SK-N-SH (cell line): ENCODE measurements around the gene THEM4. TPM values are rescaled to one million over a fixed set of nuclear protein-coding genes. Genes with fewer than 3 reads are reported as not detected.

Source experiments
- CTCF ChIA-PET: fragments of 300-600, 350-600 bp; formaldehyde crosslinking; extraction: SDS; loops from one replicate; lab custom pipeline; 2021; lab: Yijun Ruan, JAX
- POLR2A ChIA-PET: fragments of 350-600 bp; sonication (Branson Sonifier 250); formaldehyde crosslinking; extraction: SDS; loops from one replicate; lab custom pipeline; 2020; ENCODE audit warnings: antibody characterized with exemption, inconsistent platforms; lab: Yijun Ruan, JAX
- DNase-seq: peaks from one replicate; pipeline ENCODE4 v3.0.0; 2012
- H2AFZ ChIP-seq: fragments of 200-600 bp; sonication (generic); 2 replicates; pipeline ENCODE4 v1.8.1; 2016; ENCODE audit warnings: antibody characterized with exemption, mild to moderate bottlenecking, low read depth
- H3F3A ChIP-seq: fragments of 200-600 bp; sonication (generic); replicated peaks from 2 replicates; pipeline ENCODE3; 2016; ENCODE audit warnings: antibody characterized with exemption, mild to moderate bottlenecking; ENCODE audit not compliant: insufficient read depth
- H3K27ac ChIP-seq, 2 experiments: fragments of 200-500 bp in 1 of 2; fragments of 200-600 bp in 1 of 2; sonication (Bioruptor generic) in 1 of 2; sonication (generic), shearing (Covaris generic) in 1 of 2; 2 replicates each; pipeline versions ENCODE4 v1.5.1 to v1.6.1; 2014 to 2016; ENCODE audit warnings: low read depth in 2 of 2, inconsistent platforms in 1 of 2, low read length in 1 of 2, mild to moderate bottlenecking in 1 of 2, mixed read lengths in 1 of 2
- H3K27me3 ChIP-seq: fragments of 200-600 bp; sonication (generic), shearing (Covaris generic); 2 replicates; pipeline ENCODE4 v1.6.1; 2016; ENCODE audit warnings: mixed run types; ENCODE audit not compliant: insufficient read depth
- H3K36me3 ChIP-seq, 2 experiments: fragments of 200-500 bp in 1 of 2; fragments of 200-600 bp in 1 of 2; sonication (Bioruptor generic) in 1 of 2; sonication (generic) in 1 of 2; replicated peaks in 1 of 2; 2 replicates each; pipeline versions ENCODE3 to v1.5.1; 2014 to 2016; ENCODE audit warnings: low read length in 1 of 2, mild to moderate bottlenecking in 1 of 2; ENCODE audit not compliant: insufficient read depth in 2 of 2, control insufficient read depth in 1 of 2
- H3K4me1 ChIP-seq, 2 experiments: fragments of 200-500 bp in 1 of 2; fragments of 200-600 bp in 1 of 2; sonication (Bioruptor generic) in 1 of 2; sonication (generic), shearing (Covaris generic) in 1 of 2; 2 replicates each; pipeline versions ENCODE4 v1.5.1 to v1.6.1; 2014 to 2016; ENCODE audit warnings: low read depth in 1 of 2, low read length in 1 of 2, mixed run types in 1 of 2; ENCODE audit not compliant: insufficient read depth in 2 of 2, control insufficient read depth in 1 of 2
- H3K4me2 ChIP-seq: fragments of 200-600 bp; sonication (generic), shearing (Covaris generic); 2 replicates; pipeline ENCODE4 v1.6.1; 2017; ENCODE audit warnings: mixed run types
- H3K4me3 ChIP-seq, 2 experiments: fragments of 200-500 bp in 1 of 2; fragments of 200-600 bp in 1 of 2; sonication (Bioruptor generic) in 1 of 2; sonication (generic), shearing (Covaris generic) in 1 of 2; 2 replicates each; pipeline versions ENCODE4 v1.5.1 to v1.8.1; 2014 to 2016; ENCODE audit warnings: low read depth in 2 of 2, inconsistent platforms in 1 of 2, low read length in 1 of 2, mild to moderate bottlenecking in 1 of 2, mixed read lengths in 1 of 2, moderate library complexity in 1 of 2
- H3K79me2 ChIP-seq: fragments of 200-600 bp; sonication (generic); 2 replicates; pipeline ENCODE4 v1.8.1; 2017; ENCODE audit warnings: mild to moderate bottlenecking; ENCODE audit not compliant: insufficient read depth
- H3K9ac ChIP-seq: fragments of 200-600 bp; sonication (generic); 2 replicates; pipeline ENCODE4 v1.6.1; 2017; ENCODE audit warnings: mixed run types
- H3K9me2 ChIP-seq: fragments of 200-600 bp; sonication (generic); 2 replicates; pipeline ENCODE4 v1.6.1; 2017; ENCODE audit warnings: mixed run types
- H3K9me3 ChIP-seq: fragments of 200-600 bp; sonication (generic); 2 replicates; pipeline ENCODE4 v1.6.1; 2017; ENCODE audit warnings: mixed run types, mild to moderate bottlenecking, moderate library complexity
- H4K20me1 ChIP-seq: fragments of 200-600 bp; sonication (generic); 2 replicates; pipeline ENCODE4 v1.6.1; 2017; ENCODE audit warnings: mild to moderate bottlenecking, mixed run types; ENCODE audit not compliant: insufficient read depth
- CHD2 ChIP-seq: fragments of 150-350 bp; IDR thresholded peaks from 2 replicates; pipeline ENCODE4 v1.6.1; 2018; ENCODE audit warnings: low read length; ENCODE audit not compliant: partially characterized antibody
- ELF1 ChIP-seq: IDR thresholded peaks from 2 replicates; pipeline ENCODE4 v1.4.0; 2012
- EP300 ChIP-seq, 2 experiments: IDR thresholded peaks; 2 replicates each; pipeline versions ENCODE4 v1.4.0 to v1.6.1; 2012; ENCODE audit warnings: borderline replicate concordance in 1 of 2, low read depth in 1 of 2, low read length in 1 of 2
- FOSL2 ChIP-seq: IDR thresholded peaks from 2 replicates; pipeline ENCODE4 v1.4.0; 2012; ENCODE audit warnings: low read depth, mild to moderate bottlenecking, moderate library complexity, borderline replicate concordance
- GATA2 ChIP-seq: sonication (generic); formaldehyde crosslinking; IDR thresholded peaks from 2 replicates; pipeline ENCODE4 v1.5.0; 2020; ENCODE audit warnings: mild to moderate bottlenecking, missing genetic modification reagents
- MXI1 ChIP-seq: IDR thresholded peaks from 2 replicates; pipeline ENCODE4 v1.6.1; 2012; ENCODE audit warnings: mild to moderate bottlenecking, low read depth, low read length, improper control_type of control experiment
- NFIC ChIP-seq: IDR thresholded peaks from 2 replicates; pipeline ENCODE4 v1.4.0; 2012; ENCODE audit warnings: borderline replicate concordance
- PBX3 ChIP-seq: IDR thresholded peaks from 2 replicates; pipeline ENCODE4; 2012
- POLR2AphosphoS5 ChIP-seq: IDR thresholded peaks from 2 replicates; pipeline ENCODE4 v1.6.1; 2012; ENCODE audit warnings: low read depth, low read length
- RCOR1 ChIP-seq: fragments of 150-350 bp; IDR thresholded peaks from 2 replicates; pipeline ENCODE4 v1.6.1; 2017; ENCODE audit warnings: antibody characterized with exemption, low read length
- REST ChIP-seq: IDR thresholded peaks from 2 replicates; pipeline ENCODE4 v1.6.1; 2012; ENCODE audit warnings: mild to moderate bottlenecking, low read depth, low read length, moderate library complexity
- SMC3 ChIP-seq: IDR thresholded peaks from 2 replicates; pipeline ENCODE4 v1.6.1; 2012; ENCODE audit warnings: low read depth, low read length, improper control_type of control experiment
- TEAD4 ChIP-seq: IDR thresholded peaks from 2 replicates; pipeline ENCODE4 v1.4.0; 2012; ENCODE audit warnings: mild to moderate bottlenecking, borderline replicate concordance; ENCODE audit not compliant: insufficient read depth
- ZBTB33 ChIP-seq: IDR thresholded peaks from 2 replicates; pipeline ENCODE4 v1.4.0; 2012; ENCODE audit warnings: low read depth, borderline replicate concordance
- WGBS: methylation state at CpG from one replicate; pipeline ENCODE4 v1.1.6; 2017; ENCODE audit warnings: low lambda C conversion rate; 5-methylcytosine and 5-hydroxymethylcytosine counted together
- polyA plus RNA-seq, 3 experiments: library from polyadenylated mRNA; depleted of rRNA; stranded (reverse); fragments of >200 nt; gene quantifications; 2 replicates each; pipeline ENCODE4 v1.2.3, GENCODE V29; 2012

The THEM4 gene
- polyA plus RNA-seq, 1 of the 3 experiments (the other 2 are of a cell fraction) = 10.1 TPM

- no peak for TF ChIP-seq GATA2 (CRISPR knock-in tag)
Observed at GRCh38 chr1:151916726-151917370, 7.5 kb upstream of the THEM4 start (continued).

GRCh38 chr1:151915061-151915686 is 5.9 kb upstream of the THEM4 start:
- no peak overlapping the region for H3K9ac ChIP-seq
- no peaks in the 10 kb centered on the region for H3K9me2 ChIP-seq
- H2AFZ ChIP-seq = no peak overlapping the region
- H3K4me3 ChIP-seq = no peak overlapping the region
- CTCF ChIA-PET = interaction anchor here (1.1 to 2.2 kb wide), 5 partner anchors 18 to 180 kb away, joined by 3 to 6 read pairs (median 3); no protein-coding TSS in a partner anchor
- 0 out of 4 replicates have a peak, but pooled peaks cover 0 to under 1% of the 10 kb centered on the region in 2 experiments for H3K4me1 ChIP-seq
- H3K27me3 ChIP-seq = peaks cover 13% of the 10 kb centered on the region
- no peak overlapping the region for H3K27ac ChIP-seq
- no peak for DNase-seq
- TF ChIP-seq CHD2 (no peak), EP300 (IDR thresholded peaks at IDR 0.05; ENCODE audit: borderline replicate concordance in 1 of 2, low read depth in 1 of 2, low read length in 1 of 2) (no peak), RCOR1 (no peak)
- no peak overlapping the region for H3K4me2 ChIP-seq
- no peaks in the 10 kb centered on the region for H3F3A ChIP-seq
- H4K20me1 ChIP-seq = no peaks in the 10 kb centered on the region
- H3K79me2 ChIP-seq = no peaks in the 10 kb centered on the region
- WGBS = 0% methylated on average over 1 of the region's 1 CpG
- H3K36me3 ChIP-seq = no peaks in the 10 kb centered on the region
- POLR2A ChIA-PET = no interaction called here
- H3K9me3 ChIP-seq = 0 out of 2 replicates have a peak, but pooled peaks cover 7% of the 10 kb centered on the region

- 24% methylated on average over 2 of the region's 2 CpGs for WGBS
- TF ChIP-seq POLR2AphosphoS5 (no peak), NFIC (no peak), CHD2 (no peak), MXI1 (no peak), ZBTB33 (no peak), ELF1 (no peak), EP300 (IDR thresholded peaks at IDR 0.05; ENCODE audit: borderline replicate concordance in 1 of 2, low read depth in 1 of 2, low read length in 1 of 2) (no peak), REST (no peak), FOSL2 (no peak), SMC3 (no peak), PBX3 (no peak), TEAD4 (no peak)
- H3K4me2 ChIP-seq = no peak overlapping the region
- DNase-seq = no peak
- H3K9me3 ChIP-seq = 0 out of 2 replicates have a peak, but pooled peaks cover 7% of the 10 kb centered on the region
- H3K36me3 ChIP-seq = no peaks in the 10 kb centered on the region
- no peaks in the 10 kb centered on the region for H3K9me2 ChIP-seq
- H3K27ac ChIP-seq = no peak overlapping the region
- no peaks in the 10 kb centered on the region for H3K79me2 ChIP-seq
- H3K4me1 ChIP-seq = peaks cover 0 to 5% of the 10 kb centered on the region in 2 experiments; a peak in 1 of 4 replicates
- H3K9ac ChIP-seq = no peak overlapping the region
- CTCF ChIA-PET = interaction anchor here (1.2 to 2.2 kb wide), 3 partner anchors 25 to 179 kb away, joined by 3 to 6 read pairs (median 3); no protein-coding TSS in a partner anchor
- H3K27me3 ChIP-seq = peaks cover 13% of the 10 kb centered on the region
- no peaks in the 10 kb centered on the region for H4K20me1 ChIP-seq
- H2AFZ ChIP-seq = no peak overlapping the region
- H3F3A ChIP-seq = no peaks in the 10 kb centered on the region
- POLR2A ChIA-PET = no interaction called here
- no peak overlapping the region for H3K4me3 ChIP-seq
Observed at GRCh38 chr1:151914076-151914475, 4.8 kb upstream of the THEM4 start.
